TTC549 (cell line): Measurements from ENCODE around the gene SIPA1L2.
"Not testable (repeated sequence)": the region's sequence is repeated elsewhere in the genome, so short reads cannot be mapped to it uniquely, and the experiment has no call there.

Experiments
- FAIRE-seq: peaks from 2 replicates; lab custom pipeline; 2012; peaks lifted over from hg19 to GRCh38; lab: Jason Lieb, UNC

SIPA1L2 gene

DNA sequence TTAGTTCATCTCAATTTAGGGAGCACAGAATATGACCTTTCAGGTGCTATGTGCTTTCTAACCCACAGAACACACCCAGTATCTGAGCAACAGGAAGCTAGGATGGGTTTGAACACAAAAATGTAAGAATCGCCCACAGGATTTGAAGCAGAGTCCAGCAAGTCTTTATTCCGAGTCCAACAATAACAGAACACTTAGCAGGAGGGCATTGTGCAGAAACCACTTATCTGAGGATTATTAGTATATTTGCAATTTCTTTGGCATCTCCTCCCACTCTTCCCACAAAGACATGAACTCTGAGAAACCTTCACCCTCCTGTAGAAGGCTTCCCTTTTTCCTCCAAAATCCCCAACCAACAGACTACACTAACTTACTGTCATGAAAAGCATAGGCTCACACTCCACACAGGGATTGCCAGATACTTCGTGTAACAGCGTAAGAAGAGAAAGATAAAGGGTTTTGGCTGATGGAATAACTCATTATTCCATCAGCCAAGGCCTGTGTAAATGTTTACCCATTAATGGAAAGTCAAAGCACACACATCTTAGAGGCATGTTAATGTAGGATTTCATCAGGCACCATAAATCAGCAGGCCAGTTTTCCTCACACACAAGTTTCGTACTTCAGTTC lies 16.1 kb downstream of the SIPA1L2 start:
- FAIRE-seq, result no peak

DNA sequence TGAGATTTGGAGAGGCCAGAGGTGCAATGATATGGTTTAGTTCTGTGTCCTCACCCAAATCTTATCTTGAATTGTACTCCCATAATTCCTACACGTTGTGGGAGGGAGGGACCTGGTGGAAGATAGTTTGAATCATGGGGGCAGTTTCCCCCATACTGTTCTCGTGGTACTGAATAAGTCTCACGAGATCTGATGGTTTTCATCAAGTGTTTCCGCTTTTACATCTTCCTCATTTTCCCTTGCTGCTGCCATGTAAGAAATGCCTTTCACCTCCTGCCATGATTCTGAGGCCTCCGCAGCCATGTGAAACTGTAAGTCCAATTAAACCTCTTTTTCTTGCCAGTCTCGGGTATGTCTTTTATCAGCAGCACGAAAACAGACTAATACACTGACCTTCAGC lies 17.1 kb downstream of the SIPA1L2 start:
- not testable (repeated sequence) for FAIRE-seq

DNA sequence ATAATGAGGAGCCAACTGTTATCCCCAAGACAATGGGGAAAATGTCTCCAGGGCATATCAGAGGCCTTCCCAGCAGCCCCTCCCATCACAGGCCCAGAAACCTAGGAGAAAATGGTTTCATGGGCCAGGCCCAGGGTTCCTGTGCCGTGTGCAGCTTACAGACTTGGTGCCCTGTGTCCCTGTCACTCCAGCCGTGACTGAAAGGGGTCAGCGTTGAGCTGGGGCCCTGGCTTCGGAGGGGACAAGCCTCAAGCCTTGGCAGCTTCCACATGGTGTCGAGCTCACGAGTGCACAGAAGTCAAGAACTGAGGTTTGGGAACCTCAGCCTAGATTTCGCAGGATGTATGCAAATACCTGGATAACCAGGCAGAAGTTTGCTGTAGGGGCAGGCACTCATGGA lies 18.1 kb downstream of the SIPA1L2 start:
- no peak for FAIRE-seq

DNA sequence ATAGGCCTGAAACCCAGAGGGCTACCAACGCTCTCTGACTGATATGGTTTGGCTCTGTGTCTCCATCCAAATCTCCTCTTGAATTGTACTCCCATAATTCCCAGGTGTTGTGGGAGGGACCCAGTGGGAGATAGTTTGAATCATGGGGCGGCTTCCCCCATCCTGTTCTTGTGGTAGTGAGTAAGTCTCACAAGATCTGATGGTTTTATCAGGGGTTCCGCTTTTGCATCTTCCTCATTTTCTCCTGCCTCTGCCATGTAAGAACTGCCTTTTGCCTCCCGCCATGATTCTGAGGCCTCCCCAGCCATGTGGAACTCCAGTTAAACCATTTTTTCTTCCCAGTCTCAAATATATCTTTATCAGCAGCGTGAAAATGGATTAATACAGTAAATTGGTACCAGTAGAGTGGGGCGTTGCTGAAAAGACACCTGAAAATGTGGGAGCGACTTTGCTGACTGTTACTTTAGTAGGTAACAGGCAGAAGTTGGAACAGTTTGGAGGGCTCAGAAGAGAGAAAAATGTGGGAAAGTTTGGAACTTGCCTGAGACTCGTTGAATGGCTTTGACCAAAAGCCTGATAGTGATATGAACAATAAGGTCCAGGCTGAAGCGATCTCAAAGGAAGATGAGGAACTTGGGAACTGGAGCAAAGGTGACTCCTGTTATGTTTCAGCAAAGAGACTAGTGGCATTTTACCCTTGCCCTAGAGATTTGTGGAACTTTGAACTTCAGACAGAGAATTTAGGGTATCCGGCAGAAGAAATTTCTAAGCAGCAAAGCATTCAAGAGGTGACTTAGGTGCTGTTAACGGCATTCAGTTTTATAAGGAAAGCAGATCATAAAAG lies 18.8 kb downstream of the SIPA1L2 start:
- FAIRE-seq, result not testable (repeated sequence)

DNA sequence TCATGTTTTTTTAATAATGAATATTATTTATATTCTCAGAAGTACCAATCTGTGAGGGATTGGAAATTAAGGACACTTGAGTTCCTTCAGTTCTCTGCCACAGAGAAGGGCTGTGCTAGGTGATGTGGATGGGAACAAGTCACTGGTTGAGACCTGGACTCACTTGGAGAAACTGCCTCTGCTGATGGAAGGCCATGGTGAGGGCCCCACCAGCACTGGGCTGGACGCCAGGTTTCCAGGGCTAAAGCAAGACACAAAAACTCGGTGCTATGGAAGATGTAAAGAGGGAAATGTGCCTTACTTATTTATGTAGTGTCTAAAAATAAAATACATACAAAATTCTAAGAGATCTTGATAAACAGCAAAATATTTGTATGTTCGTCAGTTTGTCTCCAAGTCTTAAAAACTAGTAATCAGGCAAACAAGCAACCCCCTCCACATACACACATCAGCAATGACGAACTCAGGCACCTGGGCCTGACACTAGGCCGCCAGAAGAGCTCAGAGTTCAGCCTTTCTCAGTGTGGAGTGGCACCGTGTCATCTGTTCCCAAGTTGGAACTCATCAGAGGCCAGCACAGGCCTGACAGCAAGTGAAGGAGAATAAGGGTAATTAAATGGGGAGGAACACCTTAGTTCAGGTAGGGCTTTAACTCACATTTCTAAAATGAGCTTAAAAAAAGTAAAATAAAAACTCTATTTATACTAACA lies 19.6 kb downstream of the SIPA1L2 start:
- FAIRE-seq, result no peak

DNA sequence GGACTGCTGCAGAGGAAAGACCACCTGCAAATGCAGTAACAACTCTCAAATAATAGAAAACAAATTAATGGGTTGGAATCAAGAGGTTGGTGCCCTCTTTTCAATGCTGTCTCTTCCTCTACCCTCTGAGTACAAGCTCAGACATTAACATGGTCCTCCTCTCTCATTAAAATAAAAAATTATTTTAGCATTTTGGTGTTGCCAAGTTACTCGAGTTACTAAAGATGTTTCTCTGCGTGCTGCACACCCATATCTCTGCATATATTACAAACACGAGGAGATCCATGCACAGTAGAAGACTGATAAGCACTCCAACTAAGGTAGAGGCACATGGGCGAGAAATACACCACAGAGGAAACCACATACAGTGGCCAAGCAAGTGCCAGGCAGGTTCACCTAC lies 21.5 kb downstream of the SIPA1L2 start:
- FAIRE-seq, result no peak

DNA sequence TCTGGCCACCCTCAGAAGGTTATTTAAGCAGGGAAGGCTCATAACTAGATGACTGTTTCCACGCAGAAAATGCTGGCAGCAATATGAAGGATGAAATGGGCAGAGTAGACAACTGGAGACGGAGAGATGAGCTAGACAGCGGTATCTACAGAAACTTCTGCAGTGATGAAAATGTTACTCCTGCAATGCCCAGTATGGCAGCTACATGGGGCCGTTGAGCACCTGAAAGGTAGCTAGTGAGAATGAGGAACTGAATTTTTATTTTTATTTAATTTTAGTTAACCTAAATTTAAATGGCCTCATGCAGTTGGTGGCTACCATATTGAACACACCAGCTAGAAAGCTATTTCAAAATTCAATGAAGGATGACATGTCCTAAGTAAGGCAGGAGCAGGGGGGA lies 27.3 kb downstream of the SIPA1L2 start:
- FAIRE-seq, result no peak

DNA sequence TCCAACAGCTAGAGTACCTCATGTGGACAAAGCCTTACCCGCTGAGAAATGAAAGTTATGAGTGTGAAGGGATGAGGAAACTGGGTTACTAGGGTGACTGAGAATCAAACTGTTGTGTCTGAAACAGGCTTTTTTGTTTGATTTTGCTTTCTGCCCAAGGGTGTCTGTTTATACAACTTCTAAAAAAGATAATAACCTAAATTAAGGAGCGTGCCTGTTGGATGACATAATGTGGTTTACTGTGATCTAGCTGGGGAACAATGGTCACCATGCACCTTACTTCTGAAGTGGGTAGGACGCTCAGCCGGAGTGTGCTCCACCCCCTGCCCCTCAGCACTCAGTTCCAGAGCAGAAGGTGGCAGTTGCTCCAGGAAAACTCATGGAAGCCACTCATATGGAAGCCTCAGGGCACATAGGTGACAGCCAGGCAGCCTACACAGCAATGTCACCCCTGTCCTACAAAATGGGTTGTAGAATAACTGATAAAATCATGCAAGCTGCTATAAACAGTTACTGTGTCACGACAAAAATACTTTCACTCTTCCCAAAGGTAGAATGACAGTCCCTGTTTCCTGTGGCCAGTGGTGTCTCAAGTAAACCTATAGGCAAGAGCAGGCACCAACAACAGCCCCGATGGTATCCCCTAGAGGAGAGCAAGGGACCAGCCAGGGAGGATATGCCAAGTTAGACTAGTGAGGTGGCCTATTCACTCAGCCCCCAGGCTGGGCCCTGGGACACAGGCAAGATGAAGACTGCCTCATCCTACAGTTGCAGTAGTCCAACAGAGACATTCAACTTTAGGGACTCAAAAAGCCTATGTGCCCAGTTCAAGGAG lies 29.3 kb downstream of the SIPA1L2 start:
- FAIRE-seq, result no peak

DNA sequence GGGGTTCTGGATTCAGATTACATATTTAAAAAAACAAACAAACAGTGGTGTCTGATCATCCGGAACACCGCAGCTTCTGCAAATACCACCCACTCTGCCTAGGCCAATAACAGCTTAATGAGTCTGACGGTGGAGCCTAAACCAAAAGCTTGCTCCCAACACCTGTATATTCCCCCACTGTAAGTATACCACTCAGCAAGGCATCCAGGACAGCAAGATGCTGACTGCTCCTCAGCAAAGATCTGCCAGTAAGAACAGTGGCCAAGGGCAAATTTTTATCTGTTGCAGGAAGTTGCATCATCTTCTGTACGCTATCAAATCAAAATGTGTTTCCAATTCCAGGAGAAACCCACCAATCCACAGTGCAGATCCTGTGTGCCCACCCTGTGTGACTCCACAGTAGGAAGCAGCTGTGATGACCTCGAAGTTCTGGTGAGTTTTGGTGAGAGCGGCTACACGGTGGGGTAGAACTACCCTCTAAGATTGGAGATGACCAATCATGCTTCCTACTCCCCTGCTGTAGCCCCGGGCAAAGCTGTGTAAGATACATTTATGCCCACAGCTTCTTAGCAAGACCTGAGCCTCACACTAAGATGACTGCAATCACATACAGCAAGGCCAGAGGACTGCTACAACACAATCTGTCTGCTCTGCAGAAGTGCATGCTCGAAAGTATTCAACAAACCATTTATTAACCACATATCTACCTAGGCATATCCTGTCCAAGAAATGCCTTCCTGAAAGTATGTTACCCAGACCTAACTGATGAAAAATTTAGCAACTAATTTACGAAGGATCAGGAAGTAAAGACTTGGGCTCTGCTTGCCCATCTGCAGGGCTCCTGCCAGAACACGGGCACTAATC lies 30.5 kb downstream of the SIPA1L2 start:
- no peak for FAIRE-seq

DNA sequence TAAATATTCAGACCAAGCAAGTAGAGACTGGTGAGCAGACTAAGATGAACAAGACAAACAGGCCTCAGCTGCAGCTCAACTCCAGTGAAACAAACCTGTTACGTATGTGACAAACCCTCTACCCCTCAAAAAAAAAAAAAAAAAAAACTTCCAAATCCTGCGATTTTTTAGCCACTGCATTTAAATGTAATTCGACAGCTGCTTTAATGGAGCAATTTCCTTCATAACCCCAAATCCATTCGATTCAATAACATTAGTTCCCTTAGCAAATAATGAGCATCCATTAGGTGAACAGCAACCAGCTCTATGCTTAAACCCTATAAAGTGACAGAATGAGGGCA lies 31.1 kb downstream of the SIPA1L2 start:
- FAIRE-seq, result no peak

DNA sequence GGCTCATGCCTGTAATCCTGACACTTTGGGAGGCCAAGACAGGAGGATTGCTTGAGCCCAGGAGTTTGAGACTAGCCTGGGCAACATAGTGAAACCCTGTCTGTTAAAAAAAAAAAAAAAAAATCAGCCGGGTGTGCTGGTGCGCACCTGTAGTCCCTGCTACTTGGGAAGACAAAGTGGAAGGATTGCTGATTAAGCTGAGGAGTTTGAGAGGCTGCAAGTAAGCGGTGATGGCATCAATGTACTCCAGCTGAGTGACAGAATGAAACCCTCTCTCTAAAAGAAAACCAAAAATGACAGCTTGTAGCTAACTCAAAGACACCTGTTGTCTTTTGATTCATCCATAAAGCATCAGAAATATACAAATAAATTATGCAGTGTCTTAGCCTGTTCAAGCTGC lies 31.8 kb downstream of the SIPA1L2 start:
- FAIRE-seq, result no peak

DNA sequence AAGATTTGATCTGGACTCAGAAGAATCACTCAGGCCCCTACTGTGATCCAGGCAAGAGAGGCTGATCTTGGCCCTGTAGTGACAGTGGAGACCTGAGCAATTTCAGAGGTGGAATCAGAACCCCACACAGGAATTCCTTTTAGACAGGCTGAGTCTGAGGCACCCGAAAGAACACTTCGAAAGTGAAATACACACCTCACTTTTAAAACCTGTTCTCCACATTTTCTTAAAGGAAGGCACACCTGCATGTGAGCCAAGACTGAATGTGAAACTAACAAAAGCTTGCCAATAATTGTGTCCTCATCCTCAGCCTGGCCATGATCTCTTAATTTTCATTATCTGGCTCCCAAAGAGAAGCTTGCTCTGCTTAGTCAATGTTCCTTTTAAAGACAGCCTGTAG lies 32.2 kb downstream of the SIPA1L2 start:
- no peak for FAIRE-seq

DNA sequence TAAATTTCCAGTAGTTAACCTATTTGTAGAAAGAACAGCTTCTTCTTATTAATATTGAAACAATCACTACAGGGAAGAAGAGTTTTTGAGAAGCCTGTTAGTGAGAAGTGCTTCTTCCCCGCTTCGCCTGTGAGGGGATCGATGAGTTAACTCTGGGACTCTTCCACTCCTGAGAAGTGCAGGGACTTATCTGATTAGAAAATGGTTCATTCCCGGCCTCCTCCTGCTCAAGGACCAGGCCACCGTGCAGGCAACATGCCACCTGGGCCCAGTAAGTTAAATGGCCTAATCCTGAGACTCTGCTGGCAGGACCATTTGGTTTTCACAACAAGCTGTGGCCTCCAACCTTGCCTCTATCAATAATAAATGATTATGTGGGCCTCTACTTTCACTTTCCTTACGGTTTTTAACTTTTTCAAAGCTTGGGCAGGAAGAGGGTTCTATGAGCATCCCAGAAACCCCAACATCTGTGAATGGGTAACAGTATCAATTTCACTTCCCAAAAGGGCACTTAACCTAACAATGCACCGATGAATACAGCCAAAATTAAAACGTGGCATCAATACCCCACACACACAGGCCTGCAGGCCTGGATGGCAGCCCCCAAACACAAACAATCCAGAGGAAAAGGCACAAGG lies 33.1 kb downstream of the SIPA1L2 start:
- no peak for FAIRE-seq

DNA sequence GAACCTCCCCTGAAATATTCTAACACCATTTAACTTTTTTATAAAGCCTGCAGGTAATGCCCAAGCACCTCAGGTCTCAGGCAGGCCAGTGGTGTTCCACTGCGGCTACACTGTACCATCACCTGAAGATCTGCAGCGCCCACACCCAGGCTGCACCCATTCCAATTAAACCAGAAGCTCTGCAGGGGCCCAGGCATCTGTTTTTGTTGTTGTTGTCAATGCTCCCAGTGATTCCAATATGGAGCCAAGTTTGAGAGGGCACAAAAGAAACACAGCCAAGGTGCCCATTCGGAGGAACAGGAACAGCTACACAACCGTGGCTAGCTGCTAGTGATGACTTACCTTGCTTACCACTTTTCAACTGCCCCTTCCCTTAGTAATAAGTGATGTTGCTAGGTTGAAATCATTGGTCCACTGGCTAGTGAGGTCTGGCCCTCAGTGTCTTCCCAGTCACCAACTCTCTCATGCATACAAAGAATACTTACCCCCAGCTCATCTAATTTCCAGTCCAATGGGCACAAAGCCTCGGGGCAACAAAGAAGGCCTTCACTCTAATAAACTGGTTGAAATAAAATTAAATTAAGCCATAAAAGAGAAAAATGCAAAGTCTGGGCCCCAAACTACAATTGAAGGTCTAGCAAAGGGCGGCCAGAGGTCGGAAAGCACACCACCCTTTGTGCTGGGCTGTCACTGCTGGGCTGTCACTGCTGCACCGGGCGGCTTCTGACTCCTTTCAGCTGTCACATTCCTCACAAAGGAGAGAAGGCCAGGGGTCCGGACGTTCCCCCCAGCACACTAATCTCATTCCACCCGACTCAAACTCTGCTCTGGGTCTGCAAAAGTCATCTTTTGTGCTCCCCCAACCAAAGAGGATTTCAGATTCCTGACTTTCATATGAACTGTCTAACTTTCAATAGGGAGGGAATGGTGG lies 34.9 kb downstream of the SIPA1L2 start:
- no peak for FAIRE-seq

DNA sequence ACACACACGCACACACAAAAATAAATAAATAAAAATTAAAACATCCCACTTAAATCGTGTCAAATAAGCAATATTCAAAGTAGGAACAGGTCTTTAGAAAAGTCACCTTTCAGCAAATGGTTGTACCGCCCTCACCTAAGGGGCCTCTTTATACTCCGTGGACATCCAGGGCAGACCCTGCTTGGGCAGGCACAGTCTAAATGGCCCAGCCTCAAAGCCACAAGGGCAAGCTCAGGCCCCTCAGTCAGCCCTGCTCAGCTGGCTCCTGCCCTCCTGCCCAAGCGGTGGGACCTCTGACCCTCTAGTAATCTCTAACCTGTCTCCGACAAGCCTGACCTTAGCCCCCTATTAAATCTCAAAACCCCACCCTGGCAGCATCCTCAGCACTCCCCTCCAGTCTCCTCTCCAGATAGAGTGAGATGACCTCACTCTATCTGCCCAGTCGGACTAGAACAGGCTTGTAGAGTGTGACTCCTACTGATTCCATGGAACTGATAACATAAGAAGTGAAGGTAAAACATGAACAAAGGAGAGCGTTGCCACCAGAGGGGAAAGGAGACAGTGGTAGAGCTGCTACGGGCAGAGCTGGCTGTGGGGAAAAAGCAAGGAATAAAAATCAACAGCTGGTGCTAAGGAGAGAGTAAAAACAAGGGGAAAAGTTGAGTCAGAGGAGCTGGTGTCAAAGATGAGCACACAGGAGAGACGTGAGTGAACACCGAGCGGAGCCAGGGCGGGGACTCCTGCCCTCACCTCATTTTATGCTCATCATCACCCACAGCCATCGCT lies 36.0 kb downstream of the SIPA1L2 start:
- FAIRE-seq, result no peak

DNA sequence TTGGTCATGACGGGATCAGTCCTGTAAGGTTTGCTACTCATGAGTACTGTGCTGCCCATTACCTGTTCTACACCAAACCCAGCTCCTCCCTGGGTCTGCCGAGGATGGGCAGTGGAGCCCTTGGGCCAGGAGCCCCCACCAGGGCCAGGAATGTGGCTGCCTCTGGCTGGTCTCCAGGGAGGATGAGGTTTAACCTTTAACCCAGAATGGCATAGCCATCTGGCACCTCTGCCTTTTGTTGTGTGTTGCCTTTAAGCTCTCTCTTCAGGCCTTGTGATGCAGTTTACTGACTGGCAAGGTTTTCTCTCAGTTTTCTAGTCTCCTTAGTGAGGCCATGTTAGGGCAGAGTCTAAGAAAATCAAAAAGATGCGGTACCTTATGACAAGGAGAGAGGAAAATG lies 38.6 kb downstream of the SIPA1L2 start:
- no peak for FAIRE-seq

DNA sequence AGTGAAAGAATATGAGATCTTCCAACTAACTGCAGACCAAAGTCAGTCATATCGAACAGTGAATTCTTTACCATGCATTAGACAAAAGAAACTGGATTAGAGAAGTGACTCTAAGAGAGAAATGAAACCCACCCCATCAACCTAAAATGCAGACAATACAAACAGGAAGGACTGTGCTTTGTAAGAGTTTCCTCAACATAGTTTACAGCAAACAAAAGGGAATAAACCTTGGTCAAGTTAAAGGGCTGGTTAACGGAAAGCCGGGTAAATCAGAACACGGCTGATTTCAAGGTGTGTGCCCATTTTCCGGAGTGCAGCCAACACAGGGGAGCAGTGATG lies 39.2 kb downstream of the SIPA1L2 start:
- FAIRE-seq, result no peak

DNA sequence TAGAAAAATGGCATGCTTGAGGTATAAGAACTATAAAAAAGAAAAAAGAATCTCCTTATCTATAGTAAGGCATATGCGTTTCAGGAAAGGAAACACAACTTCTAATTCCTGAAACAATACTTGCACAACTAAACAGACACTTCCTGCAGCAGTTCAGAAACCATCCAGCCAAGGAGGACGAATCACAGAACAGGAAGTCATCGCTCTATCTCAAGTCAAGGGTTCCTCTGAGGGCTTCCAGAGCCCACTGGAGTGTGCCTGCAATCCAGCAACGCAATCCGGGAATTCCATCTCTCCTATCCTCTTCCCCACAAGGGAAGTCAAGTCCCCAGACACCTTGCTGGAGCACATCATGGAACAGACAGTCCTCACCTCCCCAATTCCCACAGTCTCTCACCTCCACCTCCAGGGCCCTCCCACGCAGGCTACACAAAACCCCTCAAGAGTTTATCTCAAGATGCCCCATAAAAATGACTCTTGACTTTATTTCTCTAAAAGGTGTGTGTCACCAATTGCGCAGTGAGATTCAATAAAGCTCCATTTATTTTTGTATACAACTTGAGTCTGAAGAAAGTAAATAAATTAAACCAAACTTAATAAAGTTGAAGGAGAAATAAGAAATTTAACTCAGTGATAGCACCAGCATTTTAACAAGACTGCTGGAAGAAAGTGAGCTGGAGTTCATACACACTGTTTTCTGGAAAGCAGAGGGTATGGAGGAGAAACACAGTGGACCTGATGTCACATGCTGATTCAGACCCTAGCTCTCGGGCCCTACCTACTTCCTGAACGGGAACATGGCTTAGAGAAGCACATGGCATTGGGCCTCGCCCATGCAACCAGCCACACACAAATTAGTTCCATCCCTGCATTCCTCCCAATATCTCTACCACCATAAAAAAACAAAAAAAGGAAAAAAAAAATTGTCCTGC lies 39.9 kb downstream of the SIPA1L2 start:
- no peak for FAIRE-seq
